ENCODE measurements around the gene TCP11L1. TPM values are rescaled to one million over a fixed set of nuclear protein-coding genes. Genes with fewer than 3 reads are reported as not detected.
A peak's percentile ranks its signal among the peaks of the same experiment; 100 is the strongest.
"Not testable (repeated sequence)": the region's sequence is repeated elsewhere in the genome, so short reads cannot be mapped to it uniquely, and the experiment has no call there.

TCP11L1 gene
- total RNA-seq, 2 donors from 2014 or later = 54.0 to 63.7 TPM

DNA sequence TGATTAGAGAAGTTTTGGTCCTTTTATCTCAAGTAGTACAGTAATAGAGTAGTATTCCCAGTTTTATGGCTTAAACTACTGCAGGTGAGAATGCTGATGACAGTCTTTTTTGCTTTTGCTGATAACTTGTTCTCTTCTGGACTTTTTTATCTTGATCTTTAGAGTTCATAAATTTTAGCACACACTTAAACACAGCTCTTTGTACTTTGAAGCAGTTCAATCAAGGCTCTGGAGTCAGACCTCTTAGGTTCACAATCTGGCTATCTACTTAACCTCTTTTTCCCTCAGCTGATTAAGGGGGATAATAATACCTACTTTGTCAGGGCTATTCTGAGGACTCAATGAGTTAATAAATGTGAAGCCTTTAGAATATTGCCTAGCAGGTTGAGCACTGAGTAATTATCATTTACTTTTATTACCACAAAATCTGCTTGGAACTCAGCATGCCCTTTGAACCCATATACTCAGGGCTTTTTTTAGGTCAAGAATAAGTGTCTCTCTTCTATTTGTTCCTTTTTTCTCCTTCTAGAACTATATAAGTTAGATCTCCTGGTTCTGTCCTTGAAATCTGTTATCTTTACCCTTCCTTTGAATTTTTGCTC lies 70.0 kb downstream of the TCP11L1 start:
- Mint-ChIP-seq H3K9me3 (no peaks in the 10 kb centered on the region), H3K4me3 (no peak overlapping the region), H3K36me3 (ENCODE audit: low read depth) (peaks cover 35% of the 10 kb centered on the region), H3K27me3 (ENCODE audit: insufficient read depth) (no peaks in the 10 kb centered on the region), H3K4me1 (no peaks in the 10 kb centered on the region), H3K27ac (no peak overlapping the region)
- Histone ChIP-seq H3K27ac (ENCODE audit: low read depth, low read length) (no peak overlapping the region), H3K4me3 (ENCODE audit: low read length) (no peak overlapping the region), H3K4me1 (ENCODE audit: control insufficient read depth, insufficient read depth, low read length) (no peaks in the 10 kb centered on the region), H3K9ac (ENCODE audit: extremely low read depth, low read length, poor library complexity, severe bottlenecking) (no peak overlapping the region), H3K9me3 (ENCODE audit: control insufficient read depth, low read length) (peaks cover 4% of the 10 kb centered on the region), H3K36me3 (ENCODE audit: control insufficient read depth, insufficient read depth, low read length) (peaks cover 37% of the 10 kb centered on the region), H3K27me3 (ENCODE audit: control insufficient read depth, insufficient read depth, low read length, poor library complexity, severe bottlenecking) (no peaks in the 10 kb centered on the region)
- no peak for DNase-seq
- TF ChIP-seq, protein P1, sequence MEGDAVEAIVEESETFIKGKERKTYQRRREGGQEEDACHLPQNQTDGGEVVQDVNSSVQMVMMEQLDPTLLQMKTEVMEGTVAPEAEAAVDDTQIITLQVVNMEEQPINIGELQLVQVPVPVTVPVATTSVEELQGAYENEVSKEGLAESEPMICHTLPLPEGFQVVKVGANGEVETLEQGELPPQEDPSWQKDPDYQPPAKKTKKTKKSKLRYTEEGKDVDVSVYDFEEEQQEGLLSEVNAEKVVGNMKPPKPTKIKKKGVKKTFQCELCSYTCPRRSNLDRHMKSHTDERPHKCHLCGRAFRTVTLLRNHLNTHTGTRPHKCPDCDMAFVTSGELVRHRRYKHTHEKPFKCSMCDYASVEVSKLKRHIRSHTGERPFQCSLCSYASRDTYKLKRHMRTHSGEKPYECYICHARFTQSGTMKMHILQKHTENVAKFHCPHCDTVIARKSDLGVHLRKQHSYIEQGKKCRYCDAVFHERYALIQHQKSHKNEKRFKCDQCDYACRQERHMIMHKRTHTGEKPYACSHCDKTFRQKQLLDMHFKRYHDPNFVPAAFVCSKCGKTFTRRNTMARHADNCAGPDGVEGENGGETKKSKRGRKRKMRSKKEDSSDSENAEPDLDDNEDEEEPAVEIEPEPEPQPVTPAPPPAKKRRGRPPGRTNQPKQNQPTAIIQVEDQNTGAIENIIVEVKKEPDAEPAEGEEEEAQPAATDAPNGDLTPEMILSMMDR (conservative IDR thresholded peaks at IDR 0.05) = no peak

DNA sequence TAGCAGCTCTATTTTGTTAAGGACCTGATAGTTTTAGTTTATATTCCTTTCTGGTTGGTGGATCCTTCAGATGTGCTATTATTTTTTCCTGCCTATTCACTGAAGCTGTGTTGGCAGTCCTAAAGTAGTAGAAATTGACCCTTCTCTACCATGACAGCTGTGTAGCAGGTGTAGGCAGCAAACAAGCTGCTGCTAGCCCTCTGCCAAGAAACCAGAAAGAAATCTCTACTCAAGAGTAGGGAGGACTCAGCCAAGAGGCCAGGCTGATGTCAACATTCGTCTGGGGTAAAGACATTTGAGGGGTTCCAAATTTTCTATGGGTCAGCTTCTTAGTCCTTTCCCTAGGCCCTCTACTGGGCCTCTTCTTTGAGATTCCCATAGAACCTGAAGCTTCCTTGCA lies 70.7 kb downstream of the TCP11L1 start:
- 80 to 94% methylated on average over 1 of the region's 1 CpG for WGBS, 2 experiments (ENCODE audit: insufficient coverage in 1 of 2, insufficient read length in 1 of 2)
- Mint-ChIP-seq H3K4me3 (no peak overlapping the region), H3K27ac (no peak overlapping the region), H3K4me1 (no peaks in the 10 kb centered on the region), H3K9me3 (no peaks in the 10 kb centered on the region), H3K27me3 (ENCODE audit: insufficient read depth) (no peaks in the 10 kb centered on the region), H3K36me3 (ENCODE audit: low read depth) (peaks cover 28% of the 10 kb centered on the region)
- Histone ChIP-seq H3K27ac (ENCODE audit: low read depth, low read length) (no peak overlapping the region), H3K4me3 (ENCODE audit: low read length) (no peak overlapping the region), H3K27me3 (ENCODE audit: control insufficient read depth, insufficient read depth, low read length, poor library complexity, severe bottlenecking) (no peaks in the 10 kb centered on the region), H3K36me3 (ENCODE audit: control insufficient read depth, insufficient read depth, low read length) (peaks cover 30% of the 10 kb centered on the region), H3K9me3 (ENCODE audit: control insufficient read depth, low read length) (peaks cover 4% of the 10 kb centered on the region), H3K9ac (ENCODE audit: extremely low read depth, low read length, poor library complexity, severe bottlenecking) (no peak overlapping the region), H3K4me1 (ENCODE audit: control insufficient read depth, insufficient read depth, low read length) (no peaks in the 10 kb centered on the region)
- DNase-seq = no peak
- TF ChIP-seq, protein P1 (conservative IDR thresholded peaks at IDR 0.05) = no peak

DNA sequence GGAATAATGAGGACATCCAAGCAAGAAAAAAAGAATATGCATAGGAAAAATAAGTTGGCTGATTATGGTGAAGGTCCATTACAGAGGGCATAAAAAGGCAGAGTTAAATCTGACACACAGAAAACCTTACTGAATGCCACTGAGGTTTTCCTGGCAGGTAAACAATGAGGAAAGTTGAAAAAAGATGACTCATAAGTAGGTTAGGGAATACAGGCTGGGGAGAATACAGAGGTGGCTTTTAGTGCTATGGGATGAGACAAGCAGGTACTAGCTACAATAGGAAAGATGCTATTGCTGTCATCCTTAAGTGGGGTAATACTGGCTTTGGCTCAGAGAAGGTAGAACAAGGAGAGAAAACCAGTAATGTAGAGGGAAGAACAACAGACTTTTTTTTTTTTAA lies 77.2 kb downstream of the TCP11L1 start:
- TF ChIP-seq, protein P1 (conservative IDR thresholded peaks at IDR 0.05) = no peak
- H3K4me3 ChIP-seq (ENCODE audit: low read length) = no peak overlapping the region
- DNase-seq = no peak
- no peak overlapping the region for H3K9ac ChIP-seq (ENCODE audit: extremely low read depth, low read length, poor library complexity, severe bottlenecking)
- peaks cover 7% of the 10 kb centered on the region for H3K36me3 Mint-ChIP-seq (ENCODE audit: low read depth)
- no peak overlapping the region for H3K4me3 Mint-ChIP-seq
- no peak overlapping the region for H3K27ac ChIP-seq (ENCODE audit: low read depth, low read length)
- no peak overlapping the region for H3K27ac Mint-ChIP-seq
- no peaks in the 10 kb centered on the region for H3K9me3 Mint-ChIP-seq
- H3K4me1 Mint-ChIP-seq = no peaks in the 10 kb centered on the region
- no peaks in the 10 kb centered on the region for H3K27me3 ChIP-seq (ENCODE audit: control insufficient read depth, insufficient read depth, low read length, poor library complexity, severe bottlenecking)
- no peaks in the 10 kb centered on the region for H3K9me3 ChIP-seq (ENCODE audit: control insufficient read depth, low read length)
- H3K4me1 ChIP-seq (ENCODE audit: control insufficient read depth, insufficient read depth, low read length) = no peaks in the 10 kb centered on the region
- no peaks in the 10 kb centered on the region for H3K36me3 ChIP-seq (ENCODE audit: control insufficient read depth, insufficient read depth, low read length)
- H3K27me3 Mint-ChIP-seq (ENCODE audit: insufficient read depth) = no peaks in the 10 kb centered on the region

DNA sequence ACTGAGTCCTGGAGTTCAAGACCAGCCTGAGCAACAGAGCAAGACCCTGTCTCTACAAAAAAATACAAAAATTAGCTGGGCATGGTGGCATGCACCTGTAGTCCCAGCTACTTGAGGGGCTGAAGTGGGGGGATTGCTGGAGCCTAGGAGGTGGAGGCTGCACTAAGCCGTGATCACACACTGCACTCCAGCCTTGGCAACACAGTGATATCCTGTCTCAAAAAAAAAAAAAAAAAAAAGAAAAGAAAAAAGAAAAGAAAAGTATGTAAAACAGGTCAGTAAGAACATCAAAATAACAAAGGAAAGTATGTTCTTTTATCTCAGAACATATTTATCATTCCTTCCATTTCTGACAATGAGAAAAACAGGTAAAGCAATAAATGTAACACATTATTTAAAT lies 83.3 kb downstream of the TCP11L1 start:
- H3K9me3 Mint-ChIP-seq; H3K4me3 ChIP-seq (ENCODE audit: low read length); H3K4me3 Mint-ChIP-seq; H3K4me1 Mint-ChIP-seq; H3K27me3 ChIP-seq (ENCODE audit: control insufficient read depth, insufficient read depth, low read length, poor library complexity, severe bottlenecking); H3K9me3 ChIP-seq (ENCODE audit: control insufficient read depth, low read length); H3K27me3 Mint-ChIP-seq (ENCODE audit: insufficient read depth); H3K27ac ChIP-seq (ENCODE audit: low read depth, low read length); H3K9ac ChIP-seq (ENCODE audit: extremely low read depth, low read length, poor library complexity, severe bottlenecking); H3K4me1 ChIP-seq (ENCODE audit: control insufficient read depth, insufficient read depth, low read length); DNase-seq: not testable (repeated sequence)
- H3K36me3 ChIP-seq (ENCODE audit: control insufficient read depth, insufficient read depth, low read length) = peaks cover 23% of the 10 kb centered on the region
- peak overlapping the region; percentile 30 for H3K27ac Mint-ChIP-seq
- peaks cover 21% of the 10 kb centered on the region for H3K36me3 Mint-ChIP-seq (ENCODE audit: low read depth)
- WGBS, 2 experiments (ENCODE audit: insufficient coverage in 1 of 2, insufficient read length in 1 of 2) = 71% methylated on average over 1 of the region's 1 CpG; no CpG with 5 or more reads in 1 of the 2 experiments

Measured in endodermal cell (in vitro differentiated cells).